GM18873 (cell line): Measurements from ENCODE around the gene RGS12.

Source experiments
- ATAC-seq: cut with Tn5 transposase; IDR thresholded peaks from one replicate; pipeline ENCODE4 v1.9.1; 2021; ENCODE audit warnings: mild to moderate bottlenecking, moderate library complexity, moderate number of reproducible peaks; ENCODE audit not compliant: unreplicated experiment, low FRiP score

Gene RGS12

GRCh38 chr4:3269991-3270611 is 22.7 kb upstream of the RGS12 start:
- no peak for ATAC-seq

GRCh38 chr4:3271131-3271530 is 21.7 kb upstream of the RGS12 start:
- ATAC-seq, result no peak

DNA sequence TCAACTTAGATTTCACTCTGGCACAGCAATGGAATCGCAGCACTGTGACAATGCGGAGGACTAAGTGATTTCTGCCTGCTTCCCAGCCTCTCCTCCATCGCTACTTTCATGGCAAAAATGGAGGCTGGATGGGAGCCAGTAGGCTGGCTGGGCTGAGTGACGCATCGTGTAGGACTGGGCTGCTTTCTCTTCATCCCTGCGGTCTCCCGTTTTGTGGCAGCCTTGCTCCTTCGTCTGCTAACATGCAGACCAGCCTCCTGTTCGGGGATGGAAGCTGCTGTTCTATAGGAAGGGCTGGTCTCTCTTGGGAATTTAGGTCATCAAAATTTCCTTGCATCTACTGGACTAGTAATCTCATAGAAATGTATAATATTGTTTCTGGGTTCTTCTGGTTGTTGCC is 15.8 kb upstream of the RGS12 start:
- no peak for ATAC-seq

DNA sequence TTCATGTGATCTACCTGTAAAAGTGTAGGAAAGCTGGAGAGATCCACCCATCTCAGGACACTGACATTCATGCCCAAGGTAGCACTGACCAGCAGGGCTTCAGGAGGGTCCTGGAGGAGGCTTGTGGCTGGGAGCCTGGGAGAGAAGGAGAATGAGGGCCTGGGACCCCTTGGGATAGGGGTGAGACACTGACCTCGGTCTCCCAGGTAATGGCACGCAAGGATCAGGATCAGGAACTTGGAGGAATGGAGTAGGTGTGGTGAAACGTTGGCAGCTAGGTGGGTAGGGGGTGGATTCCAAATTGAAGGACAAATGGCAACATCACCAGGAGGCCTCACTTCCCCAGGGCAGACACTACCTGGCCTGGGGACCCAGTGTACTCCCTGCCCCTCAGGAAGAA is 12.4 kb upstream of the RGS12 start:
- no peak for ATAC-seq

GRCh38 chr4:3283483-3283882 is 9.3 kb upstream of the RGS12 start:
- no peak for ATAC-seq

DNA sequence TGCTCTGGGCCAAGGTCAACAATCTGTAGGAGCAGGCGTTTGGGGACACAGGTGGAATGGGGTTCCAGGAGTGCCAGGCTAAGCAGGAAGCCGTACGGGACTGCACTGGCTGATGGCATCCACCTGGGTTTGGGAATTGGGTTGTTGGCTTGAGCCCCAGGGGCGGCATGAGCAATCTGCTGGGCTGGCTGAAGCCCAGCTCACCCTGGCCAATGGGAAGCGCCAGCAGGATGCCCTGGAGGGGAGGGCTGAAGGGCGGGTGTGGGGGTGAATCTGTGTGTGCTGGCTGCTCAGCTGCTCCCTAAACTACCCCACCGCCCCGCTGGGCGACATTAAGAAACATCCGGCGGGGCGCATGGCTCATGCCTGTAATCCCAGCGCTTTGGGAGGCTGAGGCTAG is 8.9 kb upstream of the RGS12 start:
- no peak for ATAC-seq

GRCh38 chr4:3284734-3285557 is 7.9 kb upstream of the RGS12 start:
- no peak for ATAC-seq

- ATAC-seq, result peak; percentile 63
Measured at GRCh38 chr4:3285558-3286334, 7.1 kb upstream of the RGS12 start.

DNA sequence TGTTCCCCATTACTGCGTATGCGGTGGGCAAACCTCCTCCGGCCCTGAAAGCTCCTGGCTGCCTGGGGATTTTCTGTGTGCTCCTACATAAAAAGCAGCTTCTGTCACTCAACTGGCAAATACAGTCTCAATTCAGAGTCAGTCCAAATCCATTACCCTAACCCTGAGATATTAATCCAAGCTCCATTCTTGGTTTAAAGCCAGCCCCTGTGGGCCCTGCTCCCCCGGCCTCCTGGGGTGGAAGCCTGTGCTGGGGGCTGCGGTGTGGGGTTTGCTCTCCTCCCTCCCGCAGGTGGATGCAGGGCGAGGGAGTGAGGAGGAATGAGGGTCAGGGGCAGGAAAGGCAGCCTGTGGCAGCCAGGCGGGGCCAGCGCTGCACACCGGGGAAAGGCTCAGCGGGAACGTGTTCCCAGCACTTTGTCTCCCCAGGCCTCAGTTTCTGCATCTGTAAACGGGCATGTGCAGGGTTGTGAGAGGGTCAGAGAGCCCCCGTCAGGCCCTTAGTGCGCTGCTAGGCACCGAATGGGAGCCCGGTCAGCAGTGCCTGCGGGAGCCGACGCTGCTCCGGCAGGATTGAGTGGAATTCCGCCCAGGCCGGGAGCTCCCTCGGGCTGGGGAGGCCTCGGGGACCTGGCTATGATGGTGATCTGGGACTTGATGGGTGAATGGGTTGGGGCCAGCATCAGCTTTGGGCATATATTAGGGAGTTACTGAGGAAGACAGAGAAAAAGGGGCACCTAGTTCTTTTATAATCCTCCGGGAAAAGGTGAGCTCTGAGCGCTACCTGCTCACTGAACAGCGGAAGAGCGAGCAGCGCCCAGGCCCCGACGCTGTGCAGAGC is 6.3 kb upstream of the RGS12 start:
- no peak for ATAC-seq

DNA sequence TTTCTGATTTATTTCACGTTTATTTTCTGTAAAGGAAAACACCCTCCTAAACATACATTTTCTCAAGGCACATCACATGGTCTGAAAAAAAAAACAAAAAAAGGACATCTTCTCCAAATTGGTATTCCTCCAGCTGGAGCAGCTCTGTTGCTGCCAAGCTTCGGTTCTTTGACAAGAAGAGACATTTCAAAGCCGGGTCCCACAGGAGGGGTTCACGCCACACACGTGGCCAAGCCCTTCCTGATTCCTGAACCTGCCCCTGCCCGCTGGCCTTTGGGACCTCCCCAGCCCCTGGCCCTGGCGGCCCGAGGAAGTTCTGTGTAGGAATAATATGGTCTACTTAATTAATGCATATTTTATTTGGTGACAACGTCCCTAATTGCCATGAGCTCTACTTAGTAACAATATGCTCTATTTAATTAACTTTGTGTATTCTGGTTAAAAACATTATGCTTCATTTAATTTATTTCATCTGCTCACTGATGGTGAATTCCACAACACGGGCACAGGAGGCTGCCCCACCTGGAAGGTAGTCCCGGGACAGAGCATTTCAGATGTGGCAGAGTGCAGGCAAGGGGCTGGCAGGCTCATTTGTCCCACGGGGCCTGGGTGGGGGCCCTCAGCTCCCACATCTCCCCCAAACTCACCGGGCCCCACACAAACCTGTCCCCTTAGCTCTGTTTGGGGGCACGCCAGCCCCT is 5.4 kb upstream of the RGS12 start:
- no peak for ATAC-seq

GRCh38 chr4:3287972-3288570 is 4.8 kb upstream of the RGS12 start:
- ATAC-seq, result no peak

DNA sequence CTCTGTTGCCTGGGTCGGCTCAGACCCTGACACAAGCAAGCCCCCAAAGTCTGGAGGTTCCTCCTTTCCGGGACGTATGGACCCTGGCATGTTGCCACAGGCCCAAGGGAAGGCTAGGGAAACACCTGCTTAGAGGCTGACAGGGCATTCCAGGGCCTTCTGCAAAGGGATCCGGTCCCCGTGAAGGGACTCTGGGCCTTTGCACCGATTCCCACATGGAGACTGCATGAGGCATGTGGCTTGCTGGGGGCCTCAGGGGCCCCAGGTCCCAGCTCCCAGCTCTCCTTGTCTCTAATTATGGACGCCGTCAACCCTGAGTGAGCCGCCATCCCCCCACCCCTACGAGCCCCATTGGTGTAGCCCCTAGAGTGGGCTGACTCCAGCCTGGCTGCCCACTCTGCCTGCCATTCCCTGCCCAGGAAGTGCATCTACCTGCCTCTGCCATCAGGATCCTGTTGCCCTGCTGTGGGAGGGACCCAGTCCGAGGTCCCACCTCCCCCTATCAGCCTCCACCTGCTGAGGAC is 4.2 kb upstream of the RGS12 start:
- no peak for ATAC-seq

GRCh38 chr4:3290476-3290875 is 2.3 kb upstream of the RGS12 start:
- no peak for ATAC-seq

DNA sequence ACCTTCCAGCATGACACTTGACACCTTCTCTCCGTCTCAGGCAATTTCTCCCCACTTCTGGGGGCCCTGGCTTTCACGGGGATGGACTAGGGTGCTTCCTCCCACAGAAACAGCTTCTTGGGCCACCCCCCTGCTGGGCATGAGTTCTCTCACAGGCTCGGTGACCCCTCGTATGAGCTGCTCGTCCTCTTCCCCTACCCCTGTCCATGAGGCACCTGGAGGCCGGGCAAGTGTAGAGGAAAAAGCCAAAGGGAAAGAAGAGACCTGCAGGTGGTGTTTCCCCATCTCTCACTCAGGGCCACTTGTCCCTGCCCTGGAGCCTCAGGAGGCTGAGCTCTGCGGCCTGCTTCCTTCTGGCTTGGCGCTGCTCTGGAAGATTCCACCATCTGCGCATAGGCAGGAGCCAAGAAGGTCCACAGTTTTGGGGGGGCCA is 1.9 kb upstream of the RGS12 start:
- ATAC-seq, result no peak

- ATAC-seq, result no peak
Measured at GRCh38 chr4:3291411-3291968, 1.3 kb upstream of the RGS12 start.

GRCh38 chr4:3291969-3292570 is 751 bp upstream of the RGS12 start:
- no peak for ATAC-seq

- no peak for ATAC-seq
Measured at GRCh38 chr4:3293401-3294391, 875 bp downstream of the RGS12 start.
